CD4-positive, alpha-beta T cell (primary cell): ENCODE results near the gene PRKAR2B. TPM values are rescaled to one million over a fixed set of nuclear protein-coding genes. Genes with fewer than 3 reads are reported as not detected.

Source experiments
- ATAC-seq: fragments of 200-7000 bp; cut with Tn5 transposase; one replicate; pipeline ENCODE4 v1.10.0; 2022; ENCODE audit warnings: mild to moderate bottlenecking; ENCODE audit not compliant: poor library complexity
- CTCF ChIA-PET: fragments of 350-600 bp; sonication (Branson Sonifier 250); formaldehyde crosslinking; loops from one replicate; lab custom pipeline; 2021; ENCODE audit warnings: antibody characterized with exemption, inconsistent platforms; lab: Charles Lee
- POLR2A ChIA-PET: fragments of 350-600 bp; sonication (Branson Sonifier 250); formaldehyde crosslinking; loops from one replicate; lab custom pipeline; 2021; ENCODE audit warnings: antibody characterized with exemption, inconsistent platforms; lab: Charles Lee
- DNase-seq, 14 experiments: peaks; one replicate each; pipeline ENCODE4 v3.0.0-alpha.2; 2013 to 2020; ENCODE audit warnings: mixed read lengths in 2 of 14
- H3K27ac ChIP-seq, 2 donors: one replicate each; pipeline versions ENCODE4 v1.5.1 to v1.7.0; 2013; ENCODE audit warnings: low read length in 2 of 2, low read depth in 1 of 2, mild to moderate bottlenecking in 1 of 2
- H3K27me3 ChIP-seq, 2 experiments: 1 replicate in 1 of 2; 2 replicates in 1 of 2; pipeline versions ENCODE4 v1.6.1 to v1.7.0; 2013; ENCODE audit warnings: low read length in 2 of 2, control low read depth in 1 of 2, mild to moderate bottlenecking in 1 of 2, moderate library complexity in 1 of 2; ENCODE audit not compliant: insufficient read depth in 2 of 2, control insufficient read depth in 1 of 2
- H3K36me3 ChIP-seq: one replicate; pipeline ENCODE4 v1.6.1; 2013; ENCODE audit warnings: low read length, control low read depth; ENCODE audit not compliant: insufficient read depth
- H3K4me1 ChIP-seq: one replicate; pipeline ENCODE4 v1.6.1; 2013; ENCODE audit warnings: low read length, control low read depth; ENCODE audit not compliant: insufficient read depth
- H3K4me3 ChIP-seq: one replicate; pipeline ENCODE4 v1.5.1; 2013; ENCODE audit warnings: mild to moderate bottlenecking, low read length, moderate library complexity
- H3K9me3 ChIP-seq, 2 experiments: 1 replicate in 1 of 2; 2 replicates in 1 of 2; pipeline versions ENCODE4 v1.6.1 to v1.7.0; 2013; ENCODE audit warnings: low read length in 2 of 2, mild to moderate bottlenecking in 2 of 2, control low read depth in 1 of 2, moderate library complexity in 1 of 2; ENCODE audit not compliant: control insufficient read depth in 1 of 2, insufficient read depth in 1 of 2
- H3K27ac Mint-ChIP-seq: one replicate; pipeline ENCODE4 v1.8.0; 2020; ENCODE audit warnings: mixed read lengths
- H3K27me3 Mint-ChIP-seq: one replicate; pipeline ENCODE4 v1.8.0; 2021; ENCODE audit warnings: mixed read lengths
- H3K36me3 Mint-ChIP-seq: one replicate; pipeline ENCODE4 v1.8.0; 2021; ENCODE audit warnings: low read depth, mixed read lengths
- H3K4me1 Mint-ChIP-seq: one replicate; pipeline ENCODE4 v1.8.0; 2021; ENCODE audit warnings: low read depth, mixed read lengths
- H3K4me3 Mint-ChIP-seq: one replicate; pipeline ENCODE4 v1.8.0; 2020; ENCODE audit warnings: mild to moderate bottlenecking, mixed read lengths
- H3K9me3 Mint-ChIP-seq: one replicate; pipeline ENCODE4 v1.8.0; 2020; ENCODE audit warnings: mixed read lengths
- intact Hi-C, 2 experiments: fragments of 100-400 bp; cut with DNase I in 1 of 2; cut with micrococcal nuclease in 1 of 2; formaldehyde crosslinking; loops; one replicate each; pipeline versions ENCODE4 v1.15.1 to v1.9.0; 2023 to 2025; cut with DNase I, micrococcal nuclease
- total RNA-seq, 174 experiments: library from RNA in 2 of 174; stranded (reverse) in 2 of 174; gene quantifications; one replicate each; pipeline ENCODE4 v1.2.3 and lab custom pipeline; 2021 to 2026
- TF ChIP-seq, protein P1 (sequence below): fragments of 200-600 bp; IDR thresholded peaks from one replicate; pipeline ENCODE4 v1.8.0; 2022; ENCODE audit warnings: antibody characterized with exemption, mild to moderate bottlenecking

Gene PRKAR2B
- total RNA-seq, 2 experiments from 2014 or later: 0.41 to 0.42 TPM

DNA sequence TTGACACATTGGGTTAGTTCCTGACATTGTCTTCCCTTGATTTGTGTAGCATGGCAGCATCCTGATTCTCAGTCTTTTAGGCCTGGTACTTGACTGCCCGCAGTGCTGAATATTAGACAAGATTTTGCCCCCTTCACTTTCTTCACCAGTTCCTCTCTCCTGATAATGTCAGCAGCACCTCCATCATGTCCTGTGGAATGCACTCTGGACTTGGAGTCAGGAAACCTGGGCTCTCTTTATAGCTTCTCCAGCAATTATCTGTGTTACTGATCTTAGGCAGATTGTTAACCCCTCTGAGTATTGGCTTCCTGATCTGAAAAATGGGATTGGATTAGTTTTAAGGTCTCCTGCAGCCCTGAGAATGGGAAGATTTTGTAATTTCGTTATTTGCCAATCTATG lies 143.3 kb downstream of the PRKAR2B start:
- TF ChIP-seq, protein P1, sequence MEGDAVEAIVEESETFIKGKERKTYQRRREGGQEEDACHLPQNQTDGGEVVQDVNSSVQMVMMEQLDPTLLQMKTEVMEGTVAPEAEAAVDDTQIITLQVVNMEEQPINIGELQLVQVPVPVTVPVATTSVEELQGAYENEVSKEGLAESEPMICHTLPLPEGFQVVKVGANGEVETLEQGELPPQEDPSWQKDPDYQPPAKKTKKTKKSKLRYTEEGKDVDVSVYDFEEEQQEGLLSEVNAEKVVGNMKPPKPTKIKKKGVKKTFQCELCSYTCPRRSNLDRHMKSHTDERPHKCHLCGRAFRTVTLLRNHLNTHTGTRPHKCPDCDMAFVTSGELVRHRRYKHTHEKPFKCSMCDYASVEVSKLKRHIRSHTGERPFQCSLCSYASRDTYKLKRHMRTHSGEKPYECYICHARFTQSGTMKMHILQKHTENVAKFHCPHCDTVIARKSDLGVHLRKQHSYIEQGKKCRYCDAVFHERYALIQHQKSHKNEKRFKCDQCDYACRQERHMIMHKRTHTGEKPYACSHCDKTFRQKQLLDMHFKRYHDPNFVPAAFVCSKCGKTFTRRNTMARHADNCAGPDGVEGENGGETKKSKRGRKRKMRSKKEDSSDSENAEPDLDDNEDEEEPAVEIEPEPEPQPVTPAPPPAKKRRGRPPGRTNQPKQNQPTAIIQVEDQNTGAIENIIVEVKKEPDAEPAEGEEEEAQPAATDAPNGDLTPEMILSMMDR: no peak
- Histone ChIP-seq H3K27ac (no peak overlapping the region), H3K4me3 (no peak overlapping the region), H3K27me3 (no peaks in the 10 kb centered on the region), H3K9me3 (no peaks in the 10 kb centered on the region), H3K4me1 (no peaks in the 10 kb centered on the region), H3K36me3 (peaks cover 93% of the 10 kb centered on the region)
- DNase-seq: no peak
- Mint-ChIP-seq H3K27ac (no peak overlapping the region), H3K4me1 (peaks cover 43% of the 10 kb centered on the region), H3K27me3 (no peaks in the 10 kb centered on the region), H3K4me3 (no peak overlapping the region), H3K36me3 (peaks cover 96% of the 10 kb centered on the region), H3K9me3 (no peaks in the 10 kb centered on the region)
- POLR2A ChIA-PET: interaction anchor here (3.4 kb wide), 1 partner anchor 20 kb away, joined by 15 read pairs; the partner anchor contains the start of gene HBP1
- no peak for ATAC-seq
- CTCF ChIA-PET: no interaction called here
- intact Hi-C loops: no loop called here

DNA sequence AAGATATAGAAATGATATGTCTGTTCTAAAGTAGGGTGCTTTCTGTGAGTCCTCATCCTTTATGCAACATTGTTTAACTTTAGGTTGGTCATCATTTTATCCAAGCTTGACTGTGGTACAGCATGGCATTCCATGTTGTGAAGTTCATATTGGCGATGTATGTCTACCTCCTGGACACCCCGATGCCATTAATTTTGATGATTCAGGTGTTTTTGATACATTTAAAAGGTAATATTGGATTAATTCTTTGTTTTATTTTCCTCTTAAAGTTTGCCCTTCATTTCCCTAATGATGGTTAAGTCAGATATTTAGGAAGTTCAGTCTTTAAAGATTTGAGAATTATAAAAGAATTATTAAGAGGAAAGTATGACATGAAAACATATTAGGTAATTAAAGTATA lies 145.6 kb downstream of the PRKAR2B start:
- no peak overlapping the region for H3K4me3 Mint-ChIP-seq
- Histone ChIP-seq H3K27ac (no peak overlapping the region), H3K4me3 (no peak overlapping the region), H3K27me3 (no peaks in the 10 kb centered on the region), H3K36me3 (peaks cover 92% of the 10 kb centered on the region), H3K9me3 (no peaks in the 10 kb centered on the region), H3K4me1 (no peaks in the 10 kb centered on the region)
- DNase-seq (no peak), ATAC-seq (no peak)
- POLR2A ChIA-PET: interaction anchor here (3.4 kb wide), 1 partner anchor 22 kb away, joined by 15 read pairs; the partner anchor contains the start of gene HBP1
- H3K9me3 Mint-ChIP-seq: no peaks in the 10 kb centered on the region
- CTCF ChIA-PET: no interaction called here
- H3K36me3 Mint-ChIP-seq: peaks cover 95% of the 10 kb centered on the region
- H3K27me3 Mint-ChIP-seq: no peaks in the 10 kb centered on the region
- peaks cover 29% of the 10 kb centered on the region for H3K4me1 Mint-ChIP-seq
- intact Hi-C loops: loop anchor here (2.0 to 10.0 kb wide), 2 partner anchors 15 to 565 kb away; no protein-coding TSS in a partner anchor
- TF ChIP-seq, protein P1: no peak
- no peak overlapping the region for H3K27ac Mint-ChIP-seq

- no peak for ATAC-seq
- H3K4me1 Mint-ChIP-seq: peaks cover 4% of the 10 kb centered on the region
- ChIA-PET CTCF (interaction anchor here (1.6 to 1.9 kb wide), 3 partner anchors 10 to 17 kb away, joined by 4 to 6 read pairs (median 4); no protein-coding TSS in a partner anchor), POLR2A (interaction anchor here (1.4 to 6.9 kb wide), 2 partner anchors 9 to 25 kb away, joined by 3 to 50 read pairs; partner anchors contain the start of gene HBP1)
- intact Hi-C loops: loop anchor here in 1 of 2 experiments (10.0 kb wide), 1 partner anchor 561 kb away; no protein-coding TSS in a partner anchor
- no peaks in the 10 kb centered on the region for H3K27me3 Mint-ChIP-seq
- no peak for DNase-seq
- H3K9me3 ChIP-seq: no peaks in the 10 kb centered on the region
- H3K27ac Mint-ChIP-seq: peak overlapping the region; percentile 40
- no peak overlapping the region for H3K4me3 ChIP-seq
- TF ChIP-seq, protein P1: no peak
- peaks cover 91% of the 10 kb centered on the region for H3K36me3 Mint-ChIP-seq
- no peaks in the 10 kb centered on the region for H3K27me3 ChIP-seq
- no peak overlapping the region for H3K27ac ChIP-seq
- H3K4me3 Mint-ChIP-seq: no peak overlapping the region
- no peaks in the 10 kb centered on the region for H3K4me1 ChIP-seq
- H3K9me3 Mint-ChIP-seq: no peaks in the 10 kb centered on the region
- H3K36me3 ChIP-seq: peaks cover 97% of the 10 kb centered on the region
These were observed 149.5 kb downstream of the PRKAR2B start for GRCh38 chr7:107194052-107194451.
